ENCODE measurements around the gene WNT9B.

Gene WNT9B

DNA sequence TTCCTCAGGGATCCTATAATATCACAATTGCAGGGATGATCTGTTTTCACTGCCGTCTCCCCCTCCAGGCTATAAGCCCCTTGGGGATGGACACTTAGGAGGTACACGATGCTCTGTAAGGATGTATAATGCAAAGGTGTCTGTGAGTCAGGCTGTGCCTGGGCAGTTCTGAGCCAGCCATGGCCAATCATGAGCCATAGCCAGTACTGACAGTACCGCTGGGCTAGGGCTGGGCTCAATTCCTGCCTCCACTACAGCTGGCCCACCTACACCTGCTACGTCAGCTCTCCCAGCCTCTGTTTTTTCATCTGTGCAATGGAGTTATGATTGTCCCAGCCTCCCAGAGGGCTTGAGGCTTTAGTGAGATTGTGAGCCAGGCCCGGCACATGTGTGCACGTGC is 2.8 kb upstream of the WNT9B start:
- no peak overlapping the region for H3K9ac ChIP-seq (ENCODE audit: low read depth, low read length, poor library complexity, severe bottlenecking)
- H3K79me2 ChIP-seq (ENCODE audit: insufficient read depth, low read length) = no peaks in the 10 kb centered on the region
- no peak overlapping the region for H2AFZ ChIP-seq (ENCODE audit: low read length)
- no peak overlapping the region for H3K4me2 ChIP-seq (ENCODE audit: low read depth, low read length, poor library complexity, severe bottlenecking)
- H3K4me3 ChIP-seq (ENCODE audit: low read length, poor library complexity, severe bottlenecking) = no peak overlapping the region
- TF ChIP-seq, protein P1, sequence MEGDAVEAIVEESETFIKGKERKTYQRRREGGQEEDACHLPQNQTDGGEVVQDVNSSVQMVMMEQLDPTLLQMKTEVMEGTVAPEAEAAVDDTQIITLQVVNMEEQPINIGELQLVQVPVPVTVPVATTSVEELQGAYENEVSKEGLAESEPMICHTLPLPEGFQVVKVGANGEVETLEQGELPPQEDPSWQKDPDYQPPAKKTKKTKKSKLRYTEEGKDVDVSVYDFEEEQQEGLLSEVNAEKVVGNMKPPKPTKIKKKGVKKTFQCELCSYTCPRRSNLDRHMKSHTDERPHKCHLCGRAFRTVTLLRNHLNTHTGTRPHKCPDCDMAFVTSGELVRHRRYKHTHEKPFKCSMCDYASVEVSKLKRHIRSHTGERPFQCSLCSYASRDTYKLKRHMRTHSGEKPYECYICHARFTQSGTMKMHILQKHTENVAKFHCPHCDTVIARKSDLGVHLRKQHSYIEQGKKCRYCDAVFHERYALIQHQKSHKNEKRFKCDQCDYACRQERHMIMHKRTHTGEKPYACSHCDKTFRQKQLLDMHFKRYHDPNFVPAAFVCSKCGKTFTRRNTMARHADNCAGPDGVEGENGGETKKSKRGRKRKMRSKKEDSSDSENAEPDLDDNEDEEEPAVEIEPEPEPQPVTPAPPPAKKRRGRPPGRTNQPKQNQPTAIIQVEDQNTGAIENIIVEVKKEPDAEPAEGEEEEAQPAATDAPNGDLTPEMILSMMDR (conservative IDR thresholded peaks at IDR 0.05; ENCODE audit: low read length) = no peak
- no peak for TF ChIP-seq EZH2phosphoT487 (IDR thresholded peaks at IDR 0.05; ENCODE audit: borderline replicate concordance)
- no peaks in the 10 kb centered on the region for H3K27me3 ChIP-seq (ENCODE audit: insufficient read depth, low read length, poor library complexity, severe bottlenecking)
- H3K36me3 ChIP-seq (ENCODE audit: insufficient read depth, low read length) = no peaks in the 10 kb centered on the region
- H3K4me1 ChIP-seq (ENCODE audit: insufficient read depth, low read length, poor library complexity, severe bottlenecking) = peaks cover 28% of the 10 kb centered on the region
- H3F3A ChIP-seq (ENCODE audit: low read depth) = no peaks in the 10 kb centered on the region
- no peaks in the 10 kb centered on the region for H4K20me1 ChIP-seq (ENCODE audit: insufficient read depth, low read length, poor library complexity, severe bottlenecking)
- no peaks in the 10 kb centered on the region for H3K9me3 ChIP-seq (ENCODE audit: insufficient read depth, low read depth, low read length)
- no peaks in the 10 kb centered on the region for H3K9me2 ChIP-seq (replicated peaks; ENCODE audit: low read depth, low read length)

DNA sequence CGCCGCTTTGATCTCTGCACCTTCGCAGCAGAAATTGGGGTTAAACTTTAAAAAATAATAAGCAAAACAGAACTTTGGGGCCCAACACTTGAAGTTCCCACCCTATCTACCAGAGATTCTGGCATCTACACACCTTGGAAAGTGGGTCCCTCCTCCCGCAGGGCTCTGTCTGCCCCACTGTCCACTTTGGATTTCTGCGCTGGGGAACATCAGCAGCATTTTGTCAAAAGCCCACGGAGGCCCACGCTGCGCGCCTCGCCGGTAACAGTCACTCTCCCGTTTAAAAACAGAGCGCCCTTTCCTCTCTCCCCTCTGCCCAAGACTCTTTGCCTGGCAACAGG is 725 bp upstream of the WNT9B start:
- no peaks in the 10 kb centered on the region for H3K9me3 ChIP-seq (ENCODE audit: insufficient read depth, low read depth, low read length)
- no peak overlapping the region for H3K4me3 ChIP-seq (ENCODE audit: low read length, poor library complexity, severe bottlenecking)
- no peaks in the 10 kb centered on the region for H3K9me2 ChIP-seq (replicated peaks; ENCODE audit: low read depth, low read length)
- no peak overlapping the region for H2AFZ ChIP-seq (ENCODE audit: low read length)
- H4K20me1 ChIP-seq (ENCODE audit: insufficient read depth, low read length, poor library complexity, severe bottlenecking) = no peaks in the 10 kb centered on the region
- no peak for TF ChIP-seq EZH2phosphoT487 (IDR thresholded peaks at IDR 0.05; ENCODE audit: borderline replicate concordance)
- TF ChIP-seq, protein P1 (conservative IDR thresholded peaks at IDR 0.05; ENCODE audit: low read length) = no peak
- H3K27me3 ChIP-seq (ENCODE audit: insufficient read depth, low read length, poor library complexity, severe bottlenecking) = no peaks in the 10 kb centered on the region
- H3K36me3 ChIP-seq (ENCODE audit: insufficient read depth, low read length) = no peaks in the 10 kb centered on the region
- H3K79me2 ChIP-seq (ENCODE audit: insufficient read depth, low read length) = no peaks in the 10 kb centered on the region
- no peak overlapping the region for H3K4me2 ChIP-seq (ENCODE audit: low read depth, low read length, poor library complexity, severe bottlenecking)
- peaks cover 10% of the 10 kb centered on the region for H3K4me1 ChIP-seq (ENCODE audit: insufficient read depth, low read length, poor library complexity, severe bottlenecking)
- no peak overlapping the region for H3K9ac ChIP-seq (ENCODE audit: low read depth, low read length, poor library complexity, severe bottlenecking)
- H3F3A ChIP-seq (ENCODE audit: low read depth) = no peaks in the 10 kb centered on the region

DNA sequence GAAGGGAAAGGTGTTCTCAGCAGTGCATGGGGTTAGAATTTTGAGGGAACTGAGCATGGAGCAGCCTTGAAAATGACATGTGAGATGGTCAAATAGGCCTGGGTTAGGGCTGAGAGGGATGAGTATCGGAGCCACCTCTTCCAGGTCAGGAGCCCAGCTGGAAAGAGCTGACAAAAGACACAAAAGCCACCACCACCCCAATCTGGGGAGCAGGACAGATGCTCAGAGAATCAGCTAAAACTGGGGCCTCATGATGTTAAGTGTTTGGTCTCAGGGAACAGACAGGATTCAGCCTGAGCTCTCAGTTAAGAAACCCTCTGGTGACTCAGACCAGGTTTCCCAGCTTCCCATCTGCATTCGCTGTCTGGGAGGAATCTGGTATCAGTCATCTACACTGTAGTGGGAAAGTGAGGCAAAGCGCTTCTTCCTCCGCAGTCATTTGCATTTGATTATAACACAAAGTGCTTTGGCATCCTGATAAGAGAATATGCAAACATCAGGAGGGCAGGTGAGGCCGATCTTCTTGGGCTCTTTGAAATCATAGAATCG is 2.6 kb downstream of the WNT9B start:
- Histone ChIP-seq H3K9me2 (replicated peaks; ENCODE audit: low read depth, low read length) (no peaks in the 10 kb centered on the region), H3F3A (ENCODE audit: low read depth) (no peaks in the 10 kb centered on the region), H3K9ac (ENCODE audit: low read depth, low read length, poor library complexity, severe bottlenecking) (no peak overlapping the region), H3K27me3 (ENCODE audit: insufficient read depth, low read length, poor library complexity, severe bottlenecking) (no peaks in the 10 kb centered on the region), H3K4me3 (ENCODE audit: low read length, poor library complexity, severe bottlenecking) (no peak overlapping the region), H3K79me2 (ENCODE audit: insufficient read depth, low read length) (no peaks in the 10 kb centered on the region), H3K9me3 (ENCODE audit: insufficient read depth, low read depth, low read length) (no peaks in the 10 kb centered on the region), H3K36me3 (ENCODE audit: insufficient read depth, low read length) (no peaks in the 10 kb centered on the region), H3K4me1 (ENCODE audit: insufficient read depth, low read length, poor library complexity, severe bottlenecking) (no peaks in the 10 kb centered on the region), H3K4me2 (ENCODE audit: low read depth, low read length, poor library complexity, severe bottlenecking) (no peak overlapping the region), H4K20me1 (ENCODE audit: insufficient read depth, low read length, poor library complexity, severe bottlenecking) (no peaks in the 10 kb centered on the region), H2AFZ (ENCODE audit: low read length) (no peak overlapping the region)
- no peak for TF ChIP-seq EZH2phosphoT487 (IDR thresholded peaks at IDR 0.05; ENCODE audit: borderline replicate concordance)
- TF ChIP-seq, protein P1 (conservative IDR thresholded peaks at IDR 0.05; ENCODE audit: low read length) = no peak
